Measurements from ENCODE around the gene INPP5E. TPM values are rescaled to one million over a fixed set of nuclear protein-coding genes. Genes with fewer than 3 reads are reported as not detected.
A peak's percentile ranks its signal among the peaks of the same experiment; 100 is the strongest.
"Not testable (repeated sequence)": the region's sequence is repeated elsewhere in the genome, so short reads cannot be mapped to it uniquely, and the experiment has no call there.

INPP5E gene
- total and polyA plus RNA-seq, 2 donors (not counting 1 experiment from before 2014, with no cell fraction given), result 3.9 to 7.8 TPM

GRCh38 chr9:136429683-136430491 is 9.8 kb downstream of the INPP5E start:
- H3K9me3 ChIP-seq (ENCODE audit: control insufficient read depth, insufficient read depth, low read depth, low read length), result no peaks in the 10 kb centered on the region
- no peaks in the 10 kb centered on the region for H3K27me3 ChIP-seq (ENCODE audit: control insufficient read depth, insufficient read depth, low read length)
- H3K9ac ChIP-seq (ENCODE audit: insufficient read depth, low read length), result no peak overlapping the region
- no peak for TF ChIP-seq CTCF (conservative IDR thresholded peaks at IDR 0.05 in 1 of 2, IDR thresholded peaks at IDR 0.05 in 1 of 2; ENCODE audit: low read depth in 1 of 2, low read length in 2 of 2)
- no peak for TF ChIP-seq EZH2 (IDR thresholded peaks at IDR 0.05; ENCODE audit: low read length, missing control alignments)
- no peaks in the 10 kb centered on the region for H3K4me1 ChIP-seq (ENCODE audit: control insufficient read depth, extremely low read depth, insufficient read depth, low read length)
- no peak overlapping the region for H3K4me2 ChIP-seq (ENCODE audit: extremely low read depth, insufficient read depth, low read length)
- H3K36me3 ChIP-seq (ENCODE audit: control insufficient read depth, insufficient read depth, low read length), result peaks cover 24% of the 10 kb centered on the region
- no peak overlapping the region for H3K27ac ChIP-seq (ENCODE audit: insufficient read depth, low read length)
- no peak overlapping the region for H3K4me3 ChIP-seq (replicated peaks in 1 of 4; ENCODE audit: control extremely low read depth in 1 of 4, insufficient read depth in 1 of 4, low read depth in 3 of 4, low read length in 4 of 4)
- H2AFZ ChIP-seq (ENCODE audit: low read length), result no peak overlapping the region
- no peak for DNase-seq (ENCODE audit: low read depth in 2 of 2)
- peaks cover under 1% of the 10 kb centered on the region for H3K79me2 ChIP-seq (ENCODE audit: control insufficient read depth, insufficient read depth, low read length)
- no peaks in the 10 kb centered on the region for H4K20me1 ChIP-seq (ENCODE audit: control insufficient read depth, extremely low read depth, insufficient read depth, low read length)

- Histone ChIP-seq H3K4me3 (replicated peaks in 1 of 4; ENCODE audit: control extremely low read depth in 1 of 4, insufficient read depth in 1 of 4, low read depth in 3 of 4, low read length in 4 of 4) (no peak overlapping the region), H3K27me3 (ENCODE audit: control insufficient read depth, insufficient read depth, low read length) (no peaks in the 10 kb centered on the region), H3K4me2 (ENCODE audit: extremely low read depth, insufficient read depth, low read length) (no peak overlapping the region), H3K36me3 (ENCODE audit: control insufficient read depth, insufficient read depth, low read length) (peaks cover 26% of the 10 kb centered on the region), H3K9ac (ENCODE audit: insufficient read depth, low read length) (no peak overlapping the region), H4K20me1 (ENCODE audit: control insufficient read depth, extremely low read depth, insufficient read depth, low read length) (no peaks in the 10 kb centered on the region), H3K4me1 (ENCODE audit: control insufficient read depth, extremely low read depth, insufficient read depth, low read length) (no peaks in the 10 kb centered on the region), H3K79me2 (ENCODE audit: control insufficient read depth, insufficient read depth, low read length) (no peaks in the 10 kb centered on the region), H3K27ac (ENCODE audit: insufficient read depth, low read length) (no peak overlapping the region), H2AFZ (ENCODE audit: low read length) (no peak overlapping the region), H3K9me3 (ENCODE audit: control insufficient read depth, insufficient read depth, low read depth, low read length) (no peaks in the 10 kb centered on the region)
- DNase-seq (ENCODE audit: low read depth in 2 of 2), result no peak
- TF ChIP-seq EZH2 (IDR thresholded peaks at IDR 0.05; ENCODE audit: low read length, missing control alignments) (no peak), CTCF (conservative IDR thresholded peaks at IDR 0.05 in 1 of 2, IDR thresholded peaks at IDR 0.05 in 1 of 2; ENCODE audit: low read depth in 1 of 2, low read length in 2 of 2) (no peak)
Measured at GRCh38 chr9:136429075-136429628, 10.5 kb downstream of the INPP5E start.

DNA sequence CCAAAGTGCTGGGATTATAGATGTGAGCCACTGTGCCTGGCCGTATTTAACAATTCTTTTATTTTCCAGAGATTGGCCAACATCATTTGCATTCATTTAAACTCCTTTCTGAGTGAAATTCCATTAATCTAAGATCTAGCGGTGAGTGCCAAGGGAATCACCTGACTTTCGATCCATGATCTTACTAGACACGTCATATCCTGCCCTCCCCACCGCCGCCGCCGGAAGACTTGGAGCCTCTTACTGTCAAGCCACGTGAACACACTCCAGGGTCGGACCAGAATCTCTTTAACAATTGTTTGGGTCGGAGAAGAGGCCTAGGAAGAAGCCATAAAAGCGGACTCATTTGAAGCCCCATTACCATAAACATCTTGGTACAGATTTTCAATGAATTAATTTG is 12.9 kb downstream of the INPP5E start:
- no peaks in the 10 kb centered on the region for H3K79me2 ChIP-seq (ENCODE audit: control insufficient read depth, insufficient read depth, low read length)
- H3K4me2 ChIP-seq (ENCODE audit: extremely low read depth, insufficient read depth, low read length), result no peak overlapping the region
- H3K9ac ChIP-seq (ENCODE audit: insufficient read depth, low read length), result no peak overlapping the region
- no peaks in the 10 kb centered on the region for H3K4me1 ChIP-seq (ENCODE audit: control insufficient read depth, extremely low read depth, insufficient read depth, low read length)
- H3K27me3 ChIP-seq (ENCODE audit: control insufficient read depth, insufficient read depth, low read length), result no peaks in the 10 kb centered on the region
- H3K27ac ChIP-seq (ENCODE audit: insufficient read depth, low read length), result no peak overlapping the region
- no peaks in the 10 kb centered on the region for H4K20me1 ChIP-seq (ENCODE audit: control insufficient read depth, extremely low read depth, insufficient read depth, low read length)
- peak in 1 of 2 donors; percentile 51 for DNase-seq (ENCODE audit: low read depth in 2 of 2)
- TF ChIP-seq EZH2 (IDR thresholded peaks at IDR 0.05; ENCODE audit: low read length, missing control alignments) (no peak), CTCF (conservative IDR thresholded peaks at IDR 0.05 in 1 of 2, IDR thresholded peaks at IDR 0.05 in 1 of 2; ENCODE audit: low read depth in 1 of 2, low read length in 2 of 2) (no peak)
- no peaks in the 10 kb centered on the region for H3K9me3 ChIP-seq (ENCODE audit: control insufficient read depth, insufficient read depth, low read depth, low read length)
- H2AFZ ChIP-seq (ENCODE audit: low read length), result no peak overlapping the region
- no peak overlapping the region for H3K4me3 ChIP-seq (replicated peaks in 1 of 4; ENCODE audit: control extremely low read depth in 1 of 4, insufficient read depth in 1 of 4, low read depth in 3 of 4, low read length in 4 of 4)
- H3K36me3 ChIP-seq (ENCODE audit: control insufficient read depth, insufficient read depth, low read length), result peaks cover 35% of the 10 kb centered on the region

DNA sequence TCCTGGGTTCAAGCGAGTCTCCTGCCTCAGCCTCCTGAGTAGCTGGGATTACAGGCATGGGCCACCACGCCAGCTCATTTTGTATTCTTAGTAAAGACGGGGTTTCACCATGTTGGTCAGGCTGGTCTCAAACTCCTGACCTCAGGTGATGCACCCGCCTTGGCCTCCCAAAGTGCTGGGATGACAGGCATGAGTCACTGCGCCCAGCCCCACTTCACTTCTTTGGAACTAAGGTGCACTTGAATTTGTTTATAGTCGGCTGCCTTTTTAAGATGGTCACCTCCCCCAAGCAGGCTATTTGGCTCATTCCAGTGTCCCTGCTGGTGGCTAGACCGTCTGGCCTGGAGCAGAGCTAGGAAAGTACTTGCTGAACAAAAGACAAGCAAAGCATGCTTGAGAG is 14.3 kb downstream of the INPP5E start:
- H3K27me3 ChIP-seq (ENCODE audit: control insufficient read depth, insufficient read depth, low read length); H3K4me2 ChIP-seq (ENCODE audit: extremely low read depth, insufficient read depth, low read length); H2AFZ ChIP-seq (ENCODE audit: low read length); H3K27ac ChIP-seq (ENCODE audit: insufficient read depth, low read length); H3K4me3 ChIP-seq (replicated peaks in 1 of 4; ENCODE audit: control extremely low read depth in 1 of 4, insufficient read depth in 1 of 4, low read depth in 3 of 4, low read length in 4 of 4); H3K79me2 ChIP-seq (ENCODE audit: control insufficient read depth, insufficient read depth, low read length); H3K9me3 ChIP-seq (ENCODE audit: control insufficient read depth, insufficient read depth, low read depth, low read length); H3K9ac ChIP-seq (ENCODE audit: insufficient read depth, low read length); DNase-seq (ENCODE audit: low read depth in 2 of 2); H3K4me1 ChIP-seq (ENCODE audit: control insufficient read depth, extremely low read depth, insufficient read depth, low read length); H4K20me1 ChIP-seq (ENCODE audit: control insufficient read depth, extremely low read depth, insufficient read depth, low read length): not testable (repeated sequence)
- peaks cover 32% of the 10 kb centered on the region for H3K36me3 ChIP-seq (ENCODE audit: control insufficient read depth, insufficient read depth, low read length)
